CD8-positive, alpha-beta memory T cell (primary cell): Measurements from ENCODE around the gene FBXO3. TPM values are rescaled to one million over a fixed set of nuclear protein-coding genes. Genes with fewer than 3 reads are reported as not detected.
"Not testable (repeated sequence)": the region's sequence is repeated elsewhere in the genome, so short reads cannot be mapped to it uniquely, and the experiment has no call there.

Experiments
- CTCF ChIA-PET: fragments of 350-600 bp; sonication (Branson Sonifier 250); formaldehyde crosslinking; loops from one replicate; lab custom pipeline; 2021; ENCODE audit warnings: antibody characterized with exemption; lab: Charles Lee
- POLR2A ChIA-PET: fragments of 350-600 bp; sonication (Branson Sonifier 250); formaldehyde crosslinking; loops from one replicate; lab custom pipeline; 2021; ENCODE audit warnings: antibody characterized with exemption; lab: Charles Lee
- DNase-seq, 5 donors: peaks; one replicate each; pipeline versions ENCODE4 v3.0.0 to v3.0.0-alpha.2; 2020 to 2022; ENCODE audit warnings: mixed read lengths in 1 of 5
- H3K27ac ChIP-seq: one replicate; pipeline ENCODE4 v1.7.0; 2013; ENCODE audit warnings: low read depth, mild to moderate bottlenecking, low read length, moderate library complexity
- H3K27me3 ChIP-seq: 2 replicates; pipeline ENCODE4 v1.7.0; 2013; ENCODE audit warnings: low read length, mild to moderate bottlenecking; ENCODE audit not compliant: insufficient read depth, poor library complexity, severe bottlenecking
- H3K36me3 ChIP-seq: 2 replicates; pipeline ENCODE4 v1.7.0; 2013; ENCODE audit warnings: mild to moderate bottlenecking, low read length, moderate library complexity; ENCODE audit not compliant: insufficient read depth
- H3K4me1 ChIP-seq: 2 replicates; pipeline ENCODE4 v1.7.0; 2013; ENCODE audit warnings: mild to moderate bottlenecking, low read length, moderate library complexity; ENCODE audit not compliant: insufficient read depth
- H3K4me3 ChIP-seq: 2 replicates; pipeline ENCODE4 v1.7.0; 2013; ENCODE audit warnings: mild to moderate bottlenecking, low read length
- H3K9me3 ChIP-seq: 2 replicates; pipeline ENCODE4 v1.7.0; 2013; ENCODE audit warnings: mild to moderate bottlenecking, low read length
- H3K27ac Mint-ChIP-seq, 8 donors: one replicate each; pipeline ENCODE4 v1.8.0; 2020 to 2021; ENCODE audit warnings: mixed read lengths in 8 of 8, mild to moderate bottlenecking in 6 of 8, inconsistent platforms in 3 of 8, moderate library complexity in 3 of 8
- H3K27me3 Mint-ChIP-seq, 2 donors: one replicate each; pipeline ENCODE4 v1.8.0; 2020 to 2021; ENCODE audit warnings: mixed read lengths in 2 of 2, mild to moderate bottlenecking in 1 of 2, moderate library complexity in 1 of 2
- H3K36me3 Mint-ChIP-seq, 3 donors: one replicate each; pipeline ENCODE4 v1.8.0; 2020 to 2021; ENCODE audit warnings: mixed read lengths in 3 of 3, inconsistent platforms in 1 of 3, mild to moderate bottlenecking in 1 of 3
- H3K4me1 Mint-ChIP-seq, 3 donors: one replicate each; pipeline ENCODE4 v1.8.0; 2020 to 2021; ENCODE audit warnings: mixed read lengths in 3 of 3, inconsistent platforms in 1 of 3, mild to moderate bottlenecking in 1 of 3
- H3K4me3 Mint-ChIP-seq, 7 donors: one replicate each; pipeline ENCODE4 v1.8.0; 2020 to 2021; ENCODE audit warnings: mixed read lengths in 7 of 7, mild to moderate bottlenecking in 6 of 7, moderate library complexity in 4 of 7, inconsistent platforms in 2 of 7
- H3K9me3 Mint-ChIP-seq, 5 donors: one replicate each; pipeline ENCODE4 v1.8.0; 2020 to 2022; ENCODE audit warnings: mixed read lengths in 5 of 5, mild to moderate bottlenecking in 3 of 5, moderate library complexity in 2 of 5, inconsistent platforms in 1 of 5
- polyA plus RNA-seq: library from polyadenylated mRNA; unstranded; fragments of 300-500 nt; fragmentation: Illumina TruSeq; gene quantifications from one replicate; pipeline ENCODE4 v1.2.3, GENCODE V29; 2021
- total RNA-seq, 2 experiments: library from RNA; stranded (reverse); gene quantifications; one replicate each; pipeline ENCODE4 v1.2.3, GENCODE V29; 2021

FBXO3 gene
- total RNA-seq (10 to 100 TPM; 16.7 to 17.1 TPM), polyA plus RNA-seq (33.4 TPM)

GRCh38 chr11:33773987-33774735, at the start of gene FBXO3:
FBXO3 (minus strand) TSS chr11:33774520; CDS start chr11:33774497, 23 bp downstream.
- H3K27me3 ChIP-seq, result no peaks in the 10 kb centered on the region
- Mint-ChIP-seq H3K27ac (peak within 1 kb of the TSS; percentile 93 to 100 (median 98)), H3K4me3 (peak within 1 kb of the TSS; percentile 91 to 99 (median 98)), H3K27me3 (peaks cover 4 to 14% of the 10 kb centered on the region in 2 donors), H3K4me1 (peaks cover 56 to 76% (median 62%) of the 10 kb centered on the region in 3 donors), H3K36me3 (peaks cover 0 to 24% (median 11%) of the 10 kb centered on the region in 3 donors), H3K9me3 (no peaks in the 10 kb centered on the region)
- peak within 1 kb of the TSS; percentile 72 for H3K27ac ChIP-seq
- peak; percentile 86 to 93 (median 87) for DNase-seq
- H3K9me3 ChIP-seq, result no peaks in the 10 kb centered on the region
- H3K4me1 ChIP-seq, result peaks cover 30% of the 10 kb centered on the region
- ChIA-PET POLR2A (interaction anchor here (0.5 to 1.3 kb wide), 4 partner anchors 35 to 1141 kb away, joined by 3 read pairs; partner anchors contain the start of gene QSER1), CTCF (interaction anchor here (0.8 to 2.3 kb wide), 3 partner anchors 13 to 38 kb away, joined by 3 to 7 read pairs (median 5); partner anchors contain the start of gene CD59)
- H3K36me3 ChIP-seq, result peaks cover 3% of the 10 kb centered on the region
- H3K4me3 ChIP-seq, result peak within 1 kb of the TSS; percentile 72

DNA sequence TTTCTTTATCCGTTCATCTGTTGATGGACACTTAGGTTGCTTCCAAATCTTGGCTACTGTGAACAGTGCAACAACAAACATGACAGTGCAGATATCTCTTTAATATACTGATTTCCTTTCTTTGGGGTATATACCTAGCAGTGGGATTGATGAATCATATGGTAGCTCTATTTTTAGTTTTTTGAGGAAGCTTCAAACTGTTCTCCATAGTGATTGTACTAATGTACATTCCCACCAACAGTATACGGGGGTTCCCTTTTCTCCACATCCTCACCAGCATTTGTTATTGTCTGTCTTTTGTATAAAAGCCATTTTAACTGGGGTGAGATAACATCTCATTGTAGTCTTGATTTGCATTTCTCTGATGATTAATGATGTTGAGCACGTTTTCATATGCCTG, 48.7 kb upstream of the FBXO3 start:
- CTCF ChIA-PET, DNase-seq, H3K4me3 ChIP-seq, H3K4me1 ChIP-seq, H3K36me3 ChIP-seq, H3K9me3 Mint-ChIP-seq, H3K4me1 Mint-ChIP-seq, H3K27ac ChIP-seq, H3K9me3 ChIP-seq, H3K36me3 Mint-ChIP-seq, H3K4me3 Mint-ChIP-seq, POLR2A ChIA-PET, H3K27ac Mint-ChIP-seq: not testable (repeated sequence)
- H3K27me3 Mint-ChIP-seq, result peaks cover 26 to 50% of the 10 kb centered on the region in 2 donors
- peaks cover 10% of the 10 kb centered on the region for H3K27me3 ChIP-seq

- CTCF ChIA-PET, result interaction anchor here (1.2 to 1.9 kb wide), 2 partner anchors 10 to 11 kb away, joined by 3 to 7 read pairs; no protein-coding TSS in a partner anchor
- Mint-ChIP-seq H3K27me3 (peaks cover 17 to 32% of the 10 kb centered on the region in 2 donors), H3K4me3 (no peak overlapping the region), H3K36me3 (no peaks in the 10 kb centered on the region), H3K4me1 (no peaks in the 10 kb centered on the region), H3K27ac (no peak overlapping the region), H3K9me3 (no peaks in the 10 kb centered on the region)
- no peak overlapping the region for H3K27ac ChIP-seq
- no peaks in the 10 kb centered on the region for H3K36me3 ChIP-seq
- H3K4me1 ChIP-seq, result no peaks in the 10 kb centered on the region
- H3K9me3 ChIP-seq, result no peaks in the 10 kb centered on the region
- H3K4me3 ChIP-seq, result no peak overlapping the region
- no peak for DNase-seq
- POLR2A ChIA-PET, result no interaction called here
- peaks cover 9% of the 10 kb centered on the region for H3K27me3 ChIP-seq
These were observed 45.1 kb upstream of the FBXO3 start for GRCh38 chr11:33819278-33820035.

- H3K27ac Mint-ChIP-seq, result no peak overlapping the region
- Histone ChIP-seq H3K4me1 (no peaks in the 10 kb centered on the region), H3K4me3 (no peak overlapping the region), H3K9me3 (no peaks in the 10 kb centered on the region), H3K27ac (no peak overlapping the region), H3K27me3 (peaks cover 6% of the 10 kb centered on the region), H3K36me3 (no peaks in the 10 kb centered on the region)
- no peak overlapping the region for H3K4me3 Mint-ChIP-seq
- ChIA-PET POLR2A (interaction anchor here (0.7 to 1.0 kb wide), 2 partner anchors 34 to 1138 kb away, joined by 3 to 7 read pairs; partner anchors contain the start of gene FBXO3), CTCF (interaction anchor here (0.7 to 3.5 kb wide), 19 partner anchors 8 to 684 kb away, joined by 3 to 25 read pairs (median 4); partner anchors contain the start of gene ABTB2)
- DNase-seq, result peak; percentile 64 to 86 (median 76)
- no peaks in the 10 kb centered on the region for H3K9me3 Mint-ChIP-seq
- H3K4me1 Mint-ChIP-seq, result peaks cover 0 to 3% (median 3%) of the 10 kb centered on the region in 3 donors
- no peaks in the 10 kb centered on the region for H3K36me3 Mint-ChIP-seq
- peaks cover 8 to 31% of the 10 kb centered on the region in 2 donors for H3K27me3 Mint-ChIP-seq
These were observed 34.0 kb upstream of the FBXO3 start for GRCh38 chr11:33808228-33808828.

GRCh38 chr11:33804471-33804870, 30.2 kb upstream of the FBXO3 start:
- ChIA-PET POLR2A (no interaction called here), CTCF (no interaction called here)
- Histone ChIP-seq H3K9me3 (no peaks in the 10 kb centered on the region), H3K4me1 (no peaks in the 10 kb centered on the region), H3K36me3 (no peaks in the 10 kb centered on the region), H3K27ac (no peak overlapping the region), H3K4me3 (no peak overlapping the region), H3K27me3 (peaks cover 21% of the 10 kb centered on the region)
- Mint-ChIP-seq H3K9me3 (no peaks in the 10 kb centered on the region), H3K4me3 (no peak overlapping the region), H3K4me1 (peaks cover 0 to 15% (median 3%) of the 10 kb centered on the region in 3 donors), H3K27ac (no peak overlapping the region), H3K36me3 (no peaks in the 10 kb centered on the region), H3K27me3 (peaks cover 37 to 57% of the 10 kb centered on the region in 2 donors)
- no peak for DNase-seq

DNA sequence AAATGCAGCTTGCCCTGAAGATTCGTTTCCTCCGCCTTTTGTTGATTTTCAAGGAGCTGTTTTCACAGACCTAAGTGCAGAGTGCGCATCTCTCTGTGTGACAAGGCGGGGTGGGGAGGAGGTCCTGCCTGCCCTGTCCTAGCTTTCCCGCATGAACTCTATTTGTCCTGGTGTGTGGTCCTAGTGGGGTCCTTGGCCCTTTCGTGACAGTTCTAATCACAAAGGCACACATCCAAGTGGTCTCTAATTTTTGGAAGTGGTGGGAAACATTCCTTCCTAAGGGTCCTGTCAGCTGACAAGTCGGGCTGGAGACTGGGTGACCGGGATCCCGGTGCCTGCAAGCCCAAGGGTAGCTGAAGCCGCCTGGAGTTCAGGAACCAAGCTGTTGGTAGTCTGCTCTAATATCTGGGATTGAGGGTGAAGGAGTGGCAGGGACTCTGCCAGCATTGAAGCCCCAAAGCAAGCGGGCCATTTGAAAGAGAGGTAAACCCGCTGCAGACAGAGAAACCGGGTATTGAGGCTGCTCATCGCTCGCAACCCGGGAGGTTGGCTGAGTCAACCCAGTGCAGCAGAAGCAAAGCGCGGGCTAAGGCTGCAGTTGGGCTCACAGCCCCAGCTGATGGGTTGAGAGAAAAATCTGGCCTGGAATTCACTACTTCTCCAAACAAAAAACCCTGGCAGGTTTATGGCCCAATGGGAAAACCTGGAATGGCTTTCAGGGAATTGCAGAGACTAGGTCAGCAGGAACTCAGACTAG, 28.1 kb upstream of the FBXO3 start:
- Histone ChIP-seq H3K27ac (no peak overlapping the region), H3K4me3 (no peak overlapping the region), H3K4me1 (no peaks in the 10 kb centered on the region), H3K27me3 (peaks cover 21% of the 10 kb centered on the region), H3K9me3 (no peaks in the 10 kb centered on the region), H3K36me3 (no peaks in the 10 kb centered on the region)
- CTCF ChIA-PET, result interaction anchor here (1.8 kb wide), 1 partner anchor 185 kb away, joined by 5 read pairs; no protein-coding TSS in a partner anchor
- Mint-ChIP-seq H3K9me3 (no peaks in the 10 kb centered on the region), H3K4me3 (peak overlapping the region in 1 of 7 donors; percentile 13), H3K27me3 (peaks cover 47 to 66% of the 10 kb centered on the region in 2 donors), H3K27ac (no peak overlapping the region), H3K4me1 (peaks cover 0 to 11% (median 0%) of the 10 kb centered on the region in 3 donors), H3K36me3 (no peaks in the 10 kb centered on the region)
- POLR2A ChIA-PET, result no interaction called here
- no peak for DNase-seq

DNA sequence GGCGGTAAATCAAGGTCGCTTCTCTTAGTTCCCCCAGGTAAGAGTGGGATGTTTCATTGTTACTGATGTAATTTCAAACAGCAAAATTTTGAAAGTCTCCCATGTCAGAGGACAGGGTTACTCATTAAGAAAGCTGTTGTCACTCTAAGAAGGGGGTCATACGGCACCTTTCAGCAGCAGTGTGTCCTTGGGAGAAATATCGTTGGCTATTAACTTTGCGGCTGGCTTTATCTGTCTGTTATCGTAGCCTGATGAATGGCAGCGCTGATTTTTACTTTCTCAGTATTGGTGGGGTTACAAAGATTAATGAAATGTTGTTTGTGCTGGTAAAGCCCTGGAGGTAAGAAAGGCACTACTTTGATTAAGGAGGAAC, 27.5 kb upstream of the FBXO3 start:
- Mint-ChIP-seq H3K4me3 (no peak overlapping the region), H3K27ac (no peak overlapping the region), H3K9me3 (no peaks in the 10 kb centered on the region), H3K4me1 (peaks cover 0 to 11% (median 0%) of the 10 kb centered on the region in 3 donors), H3K36me3 (no peaks in the 10 kb centered on the region), H3K27me3 (peaks cover 51 to 72% of the 10 kb centered on the region in 2 donors)
- Histone ChIP-seq H3K4me3 (no peak overlapping the region), H3K4me1 (no peaks in the 10 kb centered on the region), H3K27ac (no peak overlapping the region), H3K9me3 (no peaks in the 10 kb centered on the region), H3K36me3 (no peaks in the 10 kb centered on the region), H3K27me3 (peaks cover 21% of the 10 kb centered on the region)
- ChIA-PET POLR2A (no interaction called here), CTCF (interaction anchor here (1.8 kb wide), 1 partner anchor 186 kb away, joined by 5 read pairs; no protein-coding TSS in a partner anchor)
- no peak for DNase-seq
